ENCODE results near the gene MATCAP1. TPM values are rescaled to one million over a fixed set of nuclear protein-coding genes. Genes with fewer than 3 reads are reported as not detected.

Gene MATCAP1
- total and polyA plus RNA-seq, 11 donors, result 4.1 to 21.6 (median 11.1) TPM

- Histone ChIP-seq H3K9me3 (no peaks in the 10 kb centered on the region), H3K4me1 (peaks cover 2 to 32% (median 17%) of the 10 kb centered on the region in 12 donors), H3K27ac (peak within 1 kb of the TSS; percentile 66 to 94 (median 90)), H3K4me3 (peak within 1 kb of the TSS; percentile 55 to 97 (median 84)), H3K36me3 (peaks cover 0 to 48% (median 40%) of the 10 kb centered on the region in 9 donors), H3K27me3 (no peaks in the 10 kb centered on the region)
- WGBS, 4 donors, result 0 to 1% (median 1%) methylated on average over 35 to 46 of the region's 46 CpGs
- intact Hi-C loops (cut with DNase I), result loop anchor here in 5 of 10 donors (2.0 to 5.0 kb wide), 3 partner anchors 20 to 44 kb away; partner anchors contain the start of genes E2F4 (in 4 of the 5), EXOC3L1 (in 4 of the 5), FHOD1 (in 1 of the 5) and MATCAP1 (in 1 of the 5)
- ATAC-seq (peak; percentile 95 to 98 (median 96)), DNase-seq (peak; percentile 98 to 99 (median 99))
- peak in 1 of 2 donors; percentile 70 for TF ChIP-seq POLR2A (IDR thresholded peaks at IDR 0.05)
- peak in 6 of 12 donors; percentile 1 to 39 (median 13) for TF ChIP-seq CTCF (IDR thresholded peaks at IDR 0.05)
These were observed 43.2 kb upstream of the MATCAP1 start, which contains the start of gene TMEM208 for GRCh38 chr16:67226804-67227566. TMEM208 (plus strand) TSS chr16:67227130; CDS start chr16:67227219, 89 bp downstream.

GRCh38 chr16:67226295-67226803, 42.6 kb upstream of the MATCAP1 start:
- no peaks in the 10 kb centered on the region for H3K9me3 ChIP-seq
- H3K27me3 ChIP-seq, result no peaks in the 10 kb centered on the region
- TF ChIP-seq POLR2A (IDR thresholded peaks at IDR 0.05) (no peak), CTCF (IDR thresholded peaks at IDR 0.05) (no peak)
- DNase-seq, result peak in 1 of 5 donors; percentile 52
- peak overlapping the region; percentile 45 to 97 (median 84) for H3K4me3 ChIP-seq
- peak overlapping the region; percentile 66 to 94 (median 90) for H3K27ac ChIP-seq
- no peak for ATAC-seq
- 8 to 9% (median 9%) methylated on average over 12 of the region's 12 CpGs for WGBS, 4 donors
- intact Hi-C loops (cut with DNase I), result loop anchor here in 5 of 10 donors (2.0 to 5.0 kb wide), 3 partner anchors 20 to 44 kb away; partner anchors contain the start of genes E2F4 (in 4 of the 5), EXOC3L1 (in 4 of the 5), FHOD1 (in 1 of the 5) and MATCAP1 (in 1 of the 5)
- peaks cover 2 to 32% (median 17%) of the 10 kb centered on the region in 12 donors for H3K4me1 ChIP-seq
- peaks cover 0 to 41% (median 34%) of the 10 kb centered on the region in 9 donors for H3K36me3 ChIP-seq

GRCh38 chr16:67223992-67224391, 40.2 kb upstream of the MATCAP1 start:
- Histone ChIP-seq H3K9me3 (no peaks in the 10 kb centered on the region), H3K4me3 (no peak overlapping the region), H3K36me3 (peaks cover 0 to 23% (median 10%) of the 10 kb centered on the region in 9 donors), H3K27ac (peak overlapping the region in 1 of 12 donors; percentile 49), H3K27me3 (no peaks in the 10 kb centered on the region), H3K4me1 (peaks cover 2 to 32% (median 17%) of the 10 kb centered on the region in 12 donors)
- no peak for DNase-seq
- WGBS, 4 donors, result 49 to 67% (median 62%) methylated on average over 3 of the region's 3 CpGs
- ATAC-seq, result no peak
- intact Hi-C loops (cut with DNase I), result no loop called here
- TF ChIP-seq CTCF (IDR thresholded peaks at IDR 0.05) (no peak), POLR2A (IDR thresholded peaks at IDR 0.05) (no peak)

Measured in heart left ventricle (tissue), 16 donors.